Urinary bladder (tissue), 4 donors: ENCODE measurements around the gene AQP9. TPM values are rescaled to one million over a fixed set of nuclear protein-coding genes. Genes with fewer than 3 reads are reported as not detected.
A peak's percentile ranks its signal among the peaks of the same experiment; 100 is the strongest.
"Not testable (repeated sequence)": the region's sequence is repeated elsewhere in the genome, so short reads cannot be mapped to it uniquely, and the experiment has no call there.

Experiments used
- DNase-seq: peaks from one replicate; pipeline ENCODE4 v3.0.0-alpha.2; 2015; ENCODE audit errors: extremely low spot score
- H3K27ac ChIP-seq: one replicate; pipeline ENCODE4 v1.5.1; 2013; ENCODE audit warnings: low read depth, mild to moderate bottlenecking, moderate library complexity
- H3K36me3 ChIP-seq: one replicate; pipeline ENCODE4 v1.6.1; 2013; ENCODE audit warnings: mild to moderate bottlenecking, moderate library complexity; ENCODE audit not compliant: insufficient read depth
- H3K4me1 ChIP-seq: one replicate; pipeline ENCODE4 v1.6.1; 2013; ENCODE audit warnings: mild to moderate bottlenecking, moderate library complexity; ENCODE audit not compliant: insufficient read depth
- H3K4me3 ChIP-seq: one replicate; pipeline ENCODE4 v1.5.1; 2013; ENCODE audit warnings: low read depth, low read length
- WGBS: extraction: QIAGEN DNeasy Blood & Tissue Kit; methylation state at CpG from one replicate; pipeline ENCODE4 v1.1.7; 2013; 5-methylcytosine and 5-hydroxymethylcytosine counted together
- polyA plus RNA-seq: library from polyadenylated mRNA; stranded (reverse); fragments of 200-250 nt; gene quantifications from one replicate; pipeline ENCODE4 v1.2.3, GENCODE V29; 2013
- total RNA-seq: library from RNA; depleted of rRNA; stranded (reverse); fragments of >200 nt; gene quantifications from one replicate; pipeline ENCODE4 v1.2.3, GENCODE V29; 2014
- donor health status: healthy with polysubstance abuse.
- donor health status: healthy.

Gene AQP9
- total and polyA plus RNA-seq, 2 donors = 0.85 to 1.1 TPM

GRCh38 chr15:58178668-58179067 is 40.5 kb downstream of the AQP9 start:
- H3K4me1 ChIP-seq = no peaks in the 10 kb centered on the region
- no peaks in the 10 kb centered on the region for H3K36me3 ChIP-seq
- H3K27ac ChIP-seq = no peak overlapping the region
- WGBS = 80% methylated on average over 1 of the region's 1 CpG
- no peak overlapping the region for H3K4me3 ChIP-seq
- no peak for DNase-seq

GRCh38 chr15:58179206-58179605 is 41.0 kb downstream of the AQP9 start:
- Histone ChIP-seq H3K36me3 (no peaks in the 10 kb centered on the region), H3K4me3 (no peak overlapping the region), H3K4me1 (no peaks in the 10 kb centered on the region), H3K27ac (no peak overlapping the region)
- no peak for DNase-seq
- WGBS = 92% methylated on average over 7 of the region's 7 CpGs

GRCh38 chr15:58179741-58180381 is 41.7 kb downstream of the AQP9 start:
- 75% methylated on average over 8 of the region's 8 CpGs for WGBS
- H3K27ac ChIP-seq = no peak overlapping the region
- no peaks in the 10 kb centered on the region for H3K36me3 ChIP-seq
- no peak overlapping the region for H3K4me3 ChIP-seq
- DNase-seq = no peak
- no peaks in the 10 kb centered on the region for H3K4me1 ChIP-seq

GRCh38 chr15:58182460-58183163 is 44.4 kb downstream of the AQP9 start:
- no peak for DNase-seq
- Histone ChIP-seq H3K4me3 (no peak overlapping the region), H3K27ac (no peak overlapping the region), H3K36me3 (no peaks in the 10 kb centered on the region), H3K4me1 (no peaks in the 10 kb centered on the region)
- WGBS = 13% methylated on average over 9 of the region's 9 CpGs

GRCh38 chr15:58185439-58185838 is 47.3 kb downstream of the AQP9 start:
- DNase-seq = no peak
- 62% methylated on average over 1 of the region's 1 CpG for WGBS
- Histone ChIP-seq H3K4me1 (no peaks in the 10 kb centered on the region), H3K36me3 (no peaks in the 10 kb centered on the region), H3K27ac (no peak overlapping the region), H3K4me3 (no peak overlapping the region)

- Histone ChIP-seq H3K36me3 (no peaks in the 10 kb centered on the region), H3K4me3 (no peak overlapping the region), H3K4me1 (no peaks in the 10 kb centered on the region), H3K27ac (no peak overlapping the region)
- no peak for DNase-seq
- 84% methylated on average over 8 of the region's 8 CpGs for WGBS
These were observed 51.1 kb downstream of the AQP9 start for GRCh38 chr15:58189148-58189811.

- Histone ChIP-seq H3K4me3 (no peak overlapping the region), H3K4me1 (no peaks in the 10 kb centered on the region), H3K36me3 (no peaks in the 10 kb centered on the region), H3K27ac (no peak overlapping the region)
- 80% methylated on average over 4 of the region's 4 CpGs for WGBS
- no peak for DNase-seq
These were observed 52.2 kb downstream of the AQP9 start for GRCh38 chr15:58190419-58190818.

GRCh38 chr15:58193636-58194035 is 55.5 kb downstream of the AQP9 start:
- DNase-seq, H3K4me3 ChIP-seq, H3K4me1 ChIP-seq, H3K36me3 ChIP-seq, H3K27ac ChIP-seq: not testable (repeated sequence)
- WGBS = 85% methylated on average over 9 of the region's 9 CpGs

GRCh38 chr15:58200739-58201138 is 62.6 kb downstream of the AQP9 start:
- no peak for DNase-seq
- Histone ChIP-seq H3K4me1 (no peaks in the 10 kb centered on the region), H3K27ac (no peak overlapping the region), H3K4me3 (no peak overlapping the region), H3K36me3 (no peaks in the 10 kb centered on the region)
- WGBS = 92% methylated on average over 8 of the region's 8 CpGs

GRCh38 chr15:58201516-58201915 is 63.3 kb downstream of the AQP9 start:
- Histone ChIP-seq H3K36me3 (no peaks in the 10 kb centered on the region), H3K4me3 (no peak overlapping the region), H3K4me1 (no peaks in the 10 kb centered on the region), H3K27ac (no peak overlapping the region)
- DNase-seq = no peak

- DNase-seq = peak; percentile 54
- H3K4me3 ChIP-seq = no peak overlapping the region
- H3K27ac ChIP-seq = no peak overlapping the region
- WGBS = 32% methylated on average over 4 of the region's 4 CpGs
- no peaks in the 10 kb centered on the region for H3K36me3 ChIP-seq
- no peaks in the 10 kb centered on the region for H3K4me1 ChIP-seq
These were observed 65.4 kb downstream of the AQP9 start for GRCh38 chr15:58203537-58203936.

- Histone ChIP-seq H3K4me1 (no peaks in the 10 kb centered on the region), H3K36me3 (peaks cover 1% of the 10 kb centered on the region), H3K4me3 (no peak overlapping the region), H3K27ac (no peak overlapping the region)
- DNase-seq = no peak
- 85% methylated on average over 9 of the region's 9 CpGs for WGBS
These were observed 68.0 kb downstream of the AQP9 start for GRCh38 chr15:58206151-58206550.

GRCh38 chr15:58208217-58208616 is 70.0 kb downstream of the AQP9 start:
- not testable (repeated sequence) for H3K36me3 ChIP-seq, H3K27ac ChIP-seq, H3K4me1 ChIP-seq, H3K4me3 ChIP-seq, DNase-seq
- 97% methylated on average over 6 of the region's 6 CpGs for WGBS

GRCh38 chr15:58209007-58209481 is 70.9 kb downstream of the AQP9 start:
- H3K4me3 ChIP-seq, H3K27ac ChIP-seq, DNase-seq, H3K36me3 ChIP-seq, H3K4me1 ChIP-seq: not testable (repeated sequence)
- WGBS = 77% methylated on average over 3 of the region's 3 CpGs
